Subcutaneous adipose tissue (tissue), 4 donors: Measurements from ENCODE around the gene REC114. TPM values are rescaled to one million over a fixed set of nuclear protein-coding genes. Genes with fewer than 3 reads are reported as not detected.

Source experiments
- CTCF ChIP-seq: fragments of 450-650 bp; IDR thresholded peaks from one replicate; pipeline ENCODE4 v1.5.1; 2016; ENCODE audit warnings: low read depth, mild to moderate bottlenecking, control low read depth, antibody characterized with exemption, moderate library complexity
- total RNA-seq, 4 donors: library from RNA; depleted of rRNA; stranded (reverse); fragments of >200 nt; gene quantifications; one replicate each; pipeline ENCODE4 v1.1.0, GENCODE V29; 2016

The REC114 gene
- total RNA-seq, 4 donors from 2014 or later: not detected

GRCh38 chr15:73538563-73539211 lies 95.7 kb downstream of the REC114 start:
- no peak for TF ChIP-seq CTCF

GRCh38 chr15:73539212-73540128 lies 96.5 kb downstream of the REC114 start:
- TF ChIP-seq CTCF: no peak

- no peak for TF ChIP-seq CTCF
Observed at GRCh38 chr15:73540161-73540560, 97.2 kb downstream of the REC114 start.

- no peak for TF ChIP-seq CTCF
Observed at GRCh38 chr15:73541479-73541878, 98.5 kb downstream of the REC114 start.

- TF ChIP-seq CTCF: no peak
Observed at GRCh38 chr15:73550190-73550589, 107.2 kb downstream of the REC114 start.

GRCh38 chr15:73555080-73555479 lies 112.1 kb downstream of the REC114 start:
- no peak for TF ChIP-seq CTCF

- TF ChIP-seq CTCF: no peak
Observed at GRCh38 chr15:73558529-73558928, 115.6 kb downstream of the REC114 start.
